Mesodermal cell (in vitro differentiated cells): Measurements from ENCODE around the gene STAC3.

Experiments
- H3K27ac ChIP-seq: 2 replicates; pipeline ENCODE4 v1.7.0; 2013; ENCODE audit warnings: mild to moderate bottlenecking, low read depth, low read length, moderate library complexity; ENCODE audit not compliant: severe bottlenecking
- H3K36me3 ChIP-seq: 2 replicates; pipeline ENCODE4 v1.7.1; 2013; ENCODE audit warnings: mild to moderate bottlenecking, low read length, moderate library complexity; ENCODE audit not compliant: control insufficient read depth, insufficient read depth
- H3K4me1 ChIP-seq: one replicate; pipeline ENCODE4 v1.7.1; 2013; ENCODE audit warnings: mild to moderate bottlenecking, low read length; ENCODE audit not compliant: insufficient read depth, control insufficient read depth, poor library complexity, severe bottlenecking
- H3K4me3 ChIP-seq: 2 replicates; pipeline ENCODE4 v1.7.0; 2013; ENCODE audit warnings: low read length, control low read depth, mild to moderate bottlenecking; ENCODE audit not compliant: insufficient read depth, poor library complexity, severe bottlenecking; ENCODE audit errors: extremely low read depth
- H3K9me3 ChIP-seq: 2 replicates; pipeline ENCODE4 v1.7.1; 2013; ENCODE audit warnings: mild to moderate bottlenecking, low read length, moderate library complexity; ENCODE audit not compliant: control insufficient read depth
- WGBS, 2 experiments: methylation state at CpG; one replicate each; pipeline ENCODE4 v1.1.5; 2013; ENCODE audit warnings: missing lambda C conversion rate in 2 of 2; ENCODE audit not compliant: insufficient coverage in 2 of 2; 5-methylcytosine and 5-hydroxymethylcytosine counted together

STAC3 gene

GRCh38 chr12:57240926-57241401, 10.0 kb downstream of the STAC3 start:
- 5 to 6% methylated on average over 18 to 19 of the region's 19 CpGs for WGBS, 2 experiments
- no peaks in the 10 kb centered on the region for H3K36me3 ChIP-seq
- no peaks in the 10 kb centered on the region for H3K9me3 ChIP-seq
- H3K4me3 ChIP-seq, result peak overlapping the region; percentile 57
- H3K27ac ChIP-seq, result no peak overlapping the region
- peaks cover 11% of the 10 kb centered on the region for H3K4me1 ChIP-seq

DNA sequence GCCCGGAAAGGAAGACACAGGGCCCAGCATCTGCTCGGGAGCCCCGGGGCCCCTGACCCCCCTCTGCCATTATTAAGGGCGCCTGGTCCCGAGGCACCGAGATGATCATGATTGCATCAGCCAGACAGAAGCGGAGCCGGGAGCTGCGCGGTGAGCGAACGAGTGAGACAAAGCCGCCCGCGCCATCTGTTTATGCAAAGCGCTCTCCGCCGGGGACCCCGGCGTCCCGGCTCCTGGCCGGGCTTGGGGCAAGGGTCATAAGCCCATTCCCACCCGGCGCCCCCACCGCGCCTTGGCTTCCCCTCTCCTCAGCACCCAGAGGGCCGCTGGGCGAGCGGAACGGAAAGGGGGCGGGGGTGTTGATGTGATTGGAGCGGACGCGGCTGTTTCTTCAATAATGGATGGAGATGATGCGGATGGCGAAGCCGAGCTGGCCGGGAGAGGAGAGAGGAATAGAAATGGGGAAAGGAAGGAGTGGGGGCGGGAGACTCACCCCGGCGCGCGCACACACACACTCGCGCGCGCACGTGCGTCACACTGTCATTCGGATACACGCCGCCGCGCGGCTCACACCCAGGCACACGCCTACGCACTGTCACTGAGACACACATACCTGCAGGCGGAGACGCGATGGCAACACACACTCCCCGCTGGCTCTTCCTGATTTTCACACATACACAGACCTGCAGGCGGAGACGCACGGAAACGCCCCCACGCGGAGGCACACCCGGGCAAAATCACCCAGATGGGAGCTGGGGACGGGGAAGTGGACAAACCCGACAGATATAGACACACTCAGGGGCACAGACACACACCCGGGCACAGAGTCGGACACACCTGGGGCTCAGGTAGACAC, 10.7 kb downstream of the STAC3 start:
- no peaks in the 10 kb centered on the region for H3K36me3 ChIP-seq
- WGBS, 2 experiments, result 3% methylated on average over 47 to 59 of the region's 72 CpGs
- peak overlapping the region; percentile 64 for H3K27ac ChIP-seq
- peak overlapping the region; percentile 57 for H3K4me3 ChIP-seq
- peaks cover 11% of the 10 kb centered on the region for H3K4me1 ChIP-seq
- no peaks in the 10 kb centered on the region for H3K9me3 ChIP-seq

GRCh38 chr12:57239587-57240065, 11.4 kb downstream of the STAC3 start:
- Histone ChIP-seq H3K27ac (peak overlapping the region; percentile 10), H3K4me3 (peak overlapping the region; percentile 57), H3K9me3 (no peaks in the 10 kb centered on the region), H3K4me1 (peaks cover 11% of the 10 kb centered on the region), H3K36me3 (peaks cover 5% of the 10 kb centered on the region)
- WGBS, 2 experiments, result 2 to 6% methylated on average over 11 to 14 of the region's 14 CpGs

DNA sequence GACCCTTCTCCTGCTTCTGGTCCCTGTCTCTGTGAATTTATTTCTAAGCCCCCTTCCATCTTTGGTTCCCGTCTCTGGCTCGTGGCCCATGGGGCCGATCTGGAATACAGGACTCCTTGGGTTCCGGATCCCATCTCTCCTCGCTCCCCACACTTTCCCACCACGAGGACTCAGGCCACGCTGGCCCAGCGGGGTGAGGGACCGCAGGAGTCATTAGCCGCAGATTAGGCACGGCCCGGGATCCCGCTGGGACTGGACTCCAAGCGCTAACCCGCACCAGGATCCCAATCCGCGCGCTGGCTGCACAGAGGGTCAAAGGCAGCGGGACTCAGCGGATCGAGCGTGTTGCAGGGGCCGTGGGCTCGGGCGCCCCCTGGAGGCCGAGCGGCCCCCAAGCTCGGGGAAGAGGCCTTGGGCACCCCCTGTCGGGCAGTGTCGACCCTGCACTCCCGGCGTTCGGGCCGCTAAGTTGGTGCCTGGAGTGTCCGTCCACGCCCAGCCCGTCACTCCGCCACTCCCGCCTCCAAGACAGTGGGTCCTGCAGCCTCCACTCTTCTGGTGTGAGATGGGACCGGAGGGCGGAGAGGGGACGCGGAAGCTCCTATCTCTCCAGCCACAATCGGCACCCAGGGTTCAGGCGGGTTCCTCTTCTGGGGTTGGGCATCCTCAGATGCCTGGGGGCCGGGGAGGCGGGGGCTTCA, 12.0 kb downstream of the STAC3 start:
- Histone ChIP-seq H3K4me3 (peak overlapping the region; percentile 57), H3K36me3 (peaks cover 11% of the 10 kb centered on the region), H3K4me1 (peaks cover 11% of the 10 kb centered on the region), H3K27ac (peak overlapping the region; percentile 36), H3K9me3 (no peaks in the 10 kb centered on the region)
- WGBS, 2 experiments, result 3 to 4% methylated on average over 36 to 46 of the region's 47 CpGs

- Histone ChIP-seq H3K4me3 (peak overlapping the region; percentile 45), H3K27ac (peak overlapping the region; percentile 36), H3K9me3 (no peaks in the 10 kb centered on the region), H3K4me1 (peaks cover 11% of the 10 kb centered on the region), H3K36me3 (peaks cover 19% of the 10 kb centered on the region)
- 2 to 3% methylated on average over 30 to 48 of the region's 63 CpGs for WGBS, 2 experiments
These were observed 12.8 kb downstream of the STAC3 start for GRCh38 chr12:57237932-57238853.

GRCh38 chr12:57237596-57237931, 13.4 kb downstream of the STAC3 start:
- Histone ChIP-seq H3K36me3 (peaks cover 25% of the 10 kb centered on the region), H3K4me3 (peak overlapping the region; percentile 45), H3K27ac (no peak overlapping the region), H3K9me3 (no peaks in the 10 kb centered on the region), H3K4me1 (peaks cover 11% of the 10 kb centered on the region)
- 47 to 67% methylated on average over 3 of the region's 5 CpGs for WGBS, 2 experiments

DNA sequence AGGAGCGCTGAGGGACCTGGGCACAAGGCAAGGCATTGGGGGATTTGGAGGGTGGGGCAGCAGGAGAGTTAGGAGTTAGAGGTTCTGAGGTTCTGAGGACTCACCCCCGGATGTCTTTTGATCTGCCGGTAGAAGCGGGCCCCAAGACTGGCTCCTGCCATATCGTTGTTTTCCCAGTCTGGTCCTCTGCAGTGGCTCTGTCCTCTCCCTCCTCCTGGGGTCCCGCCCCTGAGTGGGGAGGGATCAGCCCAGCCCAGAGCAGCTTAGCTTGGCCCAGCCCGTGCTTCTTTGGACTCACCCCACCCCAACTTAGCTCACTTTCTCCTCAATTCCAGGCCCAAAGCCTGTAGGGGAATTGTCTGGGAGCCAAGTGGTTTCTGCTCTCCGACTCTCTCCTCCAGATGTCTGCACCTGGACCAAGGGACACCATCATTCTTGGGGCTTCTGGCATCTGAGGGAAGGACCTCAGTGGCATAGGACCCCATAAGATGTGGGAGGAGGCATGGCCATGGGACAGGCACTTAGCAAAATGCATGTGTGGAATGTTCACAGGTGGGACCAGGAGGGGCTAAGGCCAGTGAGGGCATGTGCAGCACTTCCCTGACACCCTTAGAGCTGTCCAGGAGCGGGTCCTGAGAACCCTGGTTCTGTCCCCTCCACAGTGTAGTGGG, 13.9 kb downstream of the STAC3 start:
- H3K27ac ChIP-seq, result no peak overlapping the region
- H3K4me1 ChIP-seq, result peaks cover 11% of the 10 kb centered on the region
- 42 to 53% methylated on average over 6 to 8 of the region's 9 CpGs for WGBS, 2 experiments

DNA sequence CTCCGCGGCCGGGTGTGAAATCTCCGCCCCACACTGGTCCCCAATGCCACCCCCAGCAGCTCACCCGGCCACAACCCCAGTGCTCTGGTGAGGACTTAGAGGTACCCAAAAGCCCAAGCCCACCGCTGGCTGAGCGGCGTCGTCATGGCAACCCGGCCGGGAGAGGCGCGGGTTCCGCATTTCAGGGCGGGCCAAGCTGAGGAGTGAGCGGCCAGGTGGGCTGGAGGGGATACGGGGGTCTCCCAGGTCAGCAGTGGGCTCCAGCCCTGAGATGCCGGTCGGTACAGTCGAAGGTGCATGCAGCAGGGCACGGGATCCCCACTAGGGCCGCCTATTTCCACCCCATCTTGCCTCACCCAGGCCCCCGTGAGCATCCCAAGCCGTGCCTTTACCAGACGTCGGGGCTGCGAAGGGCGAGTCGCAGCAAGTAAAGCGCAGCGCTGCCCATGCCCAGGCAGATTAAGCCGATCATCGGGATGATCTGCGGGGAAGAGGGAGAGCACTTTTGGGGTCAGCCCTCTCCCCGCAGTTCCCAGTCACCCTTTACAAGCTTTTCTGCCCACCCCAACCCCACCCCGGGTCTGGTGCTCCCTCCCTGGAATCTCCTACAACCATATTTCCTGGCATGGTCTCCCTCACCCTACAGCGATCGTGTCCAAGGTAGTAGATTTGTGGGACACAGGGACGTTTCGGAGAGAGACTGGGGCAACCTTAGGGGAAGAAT, 14.6 kb downstream of the STAC3 start:
- H3K27ac ChIP-seq, result no peak overlapping the region
- H3K36me3 ChIP-seq, result peaks cover 37% of the 10 kb centered on the region
- H3K4me3 ChIP-seq, result no peak overlapping the region
- WGBS, 2 experiments, result 33 to 49% methylated on average over 25 to 35 of the region's 40 CpGs
- peaks cover 12% of the 10 kb centered on the region for H3K4me1 ChIP-seq
- H3K9me3 ChIP-seq, result no peaks in the 10 kb centered on the region

More for the DNA sequence above, 13.9 kb downstream of the STAC3 start:
- Histone ChIP-seq H3K4me3 (no peak overlapping the region), H3K36me3 (peaks cover 30% of the 10 kb centered on the region), H3K9me3 (no peaks in the 10 kb centered on the region)

- Histone ChIP-seq H3K4me1 (peaks cover 17% of the 10 kb centered on the region), H3K36me3 (peaks cover 44% of the 10 kb centered on the region)
These were observed 15.3 kb downstream of the STAC3 start for GRCh38 chr12:57235728-57236131.

More at GRCh38 chr12:57235728-57236131, 15.3 kb downstream of the STAC3 start:
- Histone ChIP-seq H3K4me3 (no peak overlapping the region), H3K27ac (no peak overlapping the region), H3K9me3 (no peaks in the 10 kb centered on the region)
- WGBS, 2 experiments, result 72 to 79% methylated on average over 4 to 6 of the region's 8 CpGs
